Measurements from ENCODE around the gene RASSF5.
"Not testable (repeated sequence)": the region's sequence is repeated elsewhere in the genome, so short reads cannot be mapped to it uniquely, and the experiment has no call there.

RASSF5 gene

GRCh38 chr1:206612129-206612876 is 105.0 kb downstream of the RASSF5 start, which contains the start of gene EIF2D:
EIF2D (minus strand) TSS chr1:206612465; CDS start chr1:206612342, 123 bp downstream.
- no peak for TF ChIP-seq ZNF274 (IDR thresholded peaks at IDR 0.05; ENCODE audit: low read depth, low read length)
- peak within 1 kb of the TSS; percentile 87 for H3K4me3 ChIP-seq (ENCODE audit: low read length)

DNA sequence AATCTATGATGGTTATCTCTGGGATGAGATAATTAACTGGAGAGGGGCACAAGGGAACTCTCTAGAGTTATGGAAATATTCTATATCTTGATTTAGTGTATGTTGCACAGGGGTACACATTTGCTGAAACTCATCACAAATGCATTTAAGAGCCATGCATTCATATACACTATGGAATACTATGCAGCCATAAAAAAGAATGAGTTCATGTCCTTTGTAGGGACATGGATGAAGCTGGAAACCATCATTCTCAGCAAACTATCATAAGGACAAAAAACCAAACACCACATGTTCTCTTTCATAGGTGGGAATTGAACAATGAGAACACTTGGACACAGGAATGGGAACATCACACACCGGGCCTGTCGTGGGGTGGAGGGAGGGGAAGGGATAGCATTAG is 119.1 kb downstream of the RASSF5 start:
- H3K4me3 ChIP-seq (ENCODE audit: low read length) = not testable (repeated sequence)

GRCh38 chr1:206628916-206629315 is 121.6 kb downstream of the RASSF5 start:
- TF ChIP-seq ZNF274 (IDR thresholded peaks at IDR 0.05; ENCODE audit: low read depth, low read length) = no peak
- H3K4me3 ChIP-seq (ENCODE audit: low read length) = no peak overlapping the region

- no peak for TF ChIP-seq ZNF274 (IDR thresholded peaks at IDR 0.05; ENCODE audit: low read depth, low read length)
- H3K4me3 ChIP-seq (ENCODE audit: low read length) = no peak overlapping the region
These were observed 123.8 kb downstream of the RASSF5 start for GRCh38 chr1:206631085-206631509.

- no peak for TF ChIP-seq ZNF274 (IDR thresholded peaks at IDR 0.05; ENCODE audit: low read depth, low read length)
- no peak overlapping the region for H3K4me3 ChIP-seq (ENCODE audit: low read length)
These were observed 126.4 kb downstream of the RASSF5 start for GRCh38 chr1:206633708-206634121.

DNA sequence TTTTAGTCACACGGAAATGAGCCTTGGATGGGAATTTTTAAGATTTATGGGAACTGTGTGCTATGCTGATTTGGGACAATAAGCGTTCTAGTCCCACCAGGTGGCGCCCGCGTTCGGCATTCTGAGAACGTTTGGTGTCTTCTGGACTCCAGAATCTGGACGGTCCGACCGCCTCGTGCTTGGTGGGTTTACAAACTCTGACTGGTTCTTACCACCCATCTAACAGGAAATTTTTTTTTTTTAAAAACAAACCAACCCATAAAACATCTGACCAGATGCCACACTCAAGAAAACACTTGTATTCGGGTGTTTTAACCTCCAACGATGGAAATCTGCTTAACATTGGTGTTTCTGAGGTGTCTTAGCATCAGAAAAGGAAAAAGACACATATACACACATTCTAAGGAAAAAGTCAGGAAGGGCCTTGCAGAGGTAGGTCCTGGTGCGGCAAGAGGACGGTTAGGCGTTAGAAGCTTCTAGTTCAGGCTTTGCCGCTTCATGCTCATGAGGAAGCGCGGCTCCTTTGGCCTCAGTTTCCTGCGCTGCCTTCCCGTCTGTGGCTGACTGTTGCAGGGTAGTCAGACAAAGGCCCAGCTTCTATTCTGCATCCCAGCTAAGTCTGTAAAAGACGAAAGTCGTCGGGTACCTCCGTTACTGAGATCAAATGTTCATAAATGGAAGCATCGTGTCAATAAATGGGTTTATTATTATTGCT is 127.2 kb downstream of the RASSF5 start:
- H3K4me3 ChIP-seq (ENCODE audit: low read length) = peak overlapping the region; percentile 80
- no peak for TF ChIP-seq ZNF274 (IDR thresholded peaks at IDR 0.05; ENCODE audit: low read depth, low read length)

GRCh38 chr1:206635080-206635977 is 128.0 kb downstream of the RASSF5 start, which contains the start of gene DYRK3:
DYRK3 (plus strand) TSS chr1:206635536; CDS start chr1:206635704, 168 bp downstream.
- peak within 1 kb of the TSS; percentile 80 for H3K4me3 ChIP-seq (ENCODE audit: low read length)
- no peak for TF ChIP-seq ZNF274 (IDR thresholded peaks at IDR 0.05; ENCODE audit: low read depth, low read length)

GRCh38 chr1:206635978-206636345 is 128.6 kb downstream of the RASSF5 start:
- H3K4me3 ChIP-seq (ENCODE audit: low read length) = peak overlapping the region; percentile 80
- TF ChIP-seq ZNF274 (IDR thresholded peaks at IDR 0.05; ENCODE audit: low read depth, low read length) = no peak

DNA sequence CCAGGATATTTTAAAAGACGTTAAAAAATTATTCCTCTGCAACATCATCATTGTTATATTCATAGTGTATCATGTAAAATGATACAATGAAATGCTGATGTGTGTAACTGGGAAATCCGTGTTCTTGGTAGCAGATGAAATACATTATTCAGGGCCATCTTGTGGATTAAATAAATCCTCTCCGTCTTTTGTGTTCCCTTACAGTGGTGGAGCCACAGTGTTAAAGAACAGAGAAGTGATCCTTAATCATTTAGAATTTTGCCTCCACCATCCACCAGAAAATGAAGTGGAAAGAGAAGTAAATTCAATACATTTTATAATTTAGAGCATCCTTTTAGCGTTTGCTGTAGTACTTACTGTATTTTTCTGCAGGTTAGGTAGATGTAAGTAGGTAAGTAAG is 129.3 kb downstream of the RASSF5 start:
- H3K4me3 ChIP-seq (ENCODE audit: low read length) = no peak overlapping the region; the same call in 1 of the 2 replicates

GRCh38 chr1:206637605-206638004 is 130.3 kb downstream of the RASSF5 start:
- TF ChIP-seq ZNF274 (IDR thresholded peaks at IDR 0.05; ENCODE audit: low read depth, low read length) = no peak
- H3K4me3 ChIP-seq (ENCODE audit: low read length) = no peak overlapping the region; the same call in 1 of the 2 replicates

More for the DNA sequence above, 129.3 kb downstream of the RASSF5 start:
- TF ChIP-seq ZNF274 (IDR thresholded peaks at IDR 0.05; ENCODE audit: low read depth, low read length) = no peak
